IMR-90 (cell line): Measurements from ENCODE around the gene CDKAL1.

Experiments
- CHD1 ChIP-seq: IDR thresholded peaks from 2 replicates; pipeline ENCODE4 v1.6.1; 2012; ENCODE audit warnings: low read depth, low read length, improper control_type of control experiment
- CTCF ChIP-seq: conservative IDR thresholded peaks from 2 replicates; pipeline ENCODE4 v1.5.1; 2012; ENCODE audit warnings: mild to moderate bottlenecking, low read depth, low read length, improper control_type of control experiment
- MXI1 ChIP-seq: IDR thresholded peaks from 2 replicates; pipeline ENCODE4 v1.6.1; 2012; ENCODE audit warnings: low read depth, mild to moderate bottlenecking, low read length, moderate library complexity, borderline replicate concordance
- POLR2A ChIP-seq: IDR thresholded peaks from 2 replicates; pipeline ENCODE4 v1.6.1; 2012; ENCODE audit warnings: mild to moderate bottlenecking, low read depth, low read length
- RAD21 ChIP-seq: IDR thresholded peaks from 2 replicates; pipeline ENCODE4 v1.6.1; 2012; ENCODE audit warnings: low read length, improper control_type of control experiment

- no peak for TF ChIP-seq POLR2A
- no peak for TF ChIP-seq CTCF
- TF ChIP-seq CHD1: no peak
- no peak for TF ChIP-seq RAD21
- TF ChIP-seq MXI1: no peak
Measured at GRCh38 chr6:20744911-20745557, 210.8 kb downstream of the CDKAL1 start.
